Activated naive CD4-positive, alpha-beta T cell treated with anti-CD3 and anti-CD28 coated beads, Interleukin-2, amount 50 U/mL, for 24 hours (primary cell): ENCODE measurements around the gene AOX1.
"Not testable (repeated sequence)": the region's sequence is repeated elsewhere in the genome, so short reads cannot be mapped to it uniquely, and the experiment has no call there.

Experiments used
- H3K27ac Mint-ChIP-seq: one replicate; pipeline ENCODE4 v1.8.0; 2021; ENCODE audit warnings: mild to moderate bottlenecking, mixed read lengths
- H3K27me3 Mint-ChIP-seq: one replicate; pipeline ENCODE4 v1.8.0; 2021; ENCODE audit warnings: mixed read lengths
- H3K36me3 Mint-ChIP-seq: one replicate; pipeline ENCODE4 v1.8.0; 2021; ENCODE audit warnings: mixed read lengths
- H3K4me1 Mint-ChIP-seq: one replicate; pipeline ENCODE4 v1.8.0; 2021; ENCODE audit warnings: mixed read lengths
- H3K4me3 Mint-ChIP-seq: one replicate; pipeline ENCODE4 v1.8.0; 2021; ENCODE audit warnings: mild to moderate bottlenecking, mixed read lengths
- H3K9me3 Mint-ChIP-seq: one replicate; pipeline ENCODE4 v1.8.0; 2021; ENCODE audit warnings: mixed read lengths

Gene AOX1

DNA sequence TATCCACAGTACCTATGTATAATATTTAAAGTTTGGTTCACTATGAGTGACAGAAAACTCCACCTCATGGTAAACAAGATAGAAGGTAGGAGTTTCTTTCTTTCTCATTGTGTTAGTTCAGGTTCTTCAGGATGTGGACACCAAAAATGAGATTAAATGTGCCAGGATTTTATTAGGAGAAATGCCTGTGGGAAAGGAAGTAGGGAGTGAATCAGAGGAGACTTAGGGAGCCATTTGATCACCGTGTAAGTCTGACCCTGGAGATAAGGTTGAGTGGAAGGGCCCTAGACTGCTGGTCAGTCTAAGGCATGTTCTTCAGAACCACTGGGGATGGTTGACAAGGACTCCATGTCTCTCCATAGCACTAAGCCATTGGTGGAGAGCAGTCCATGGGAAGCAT lies 8.1 kb downstream of the AOX1 start:
- no peaks in the 10 kb centered on the region for H3K4me1 Mint-ChIP-seq
- H3K36me3 Mint-ChIP-seq: no peaks in the 10 kb centered on the region
- H3K27me3 Mint-ChIP-seq: peaks cover 15% of the 10 kb centered on the region
- no peak overlapping the region for H3K4me3 Mint-ChIP-seq
- no peak overlapping the region for H3K27ac Mint-ChIP-seq
- H3K9me3 Mint-ChIP-seq: peaks cover 7% of the 10 kb centered on the region

DNA sequence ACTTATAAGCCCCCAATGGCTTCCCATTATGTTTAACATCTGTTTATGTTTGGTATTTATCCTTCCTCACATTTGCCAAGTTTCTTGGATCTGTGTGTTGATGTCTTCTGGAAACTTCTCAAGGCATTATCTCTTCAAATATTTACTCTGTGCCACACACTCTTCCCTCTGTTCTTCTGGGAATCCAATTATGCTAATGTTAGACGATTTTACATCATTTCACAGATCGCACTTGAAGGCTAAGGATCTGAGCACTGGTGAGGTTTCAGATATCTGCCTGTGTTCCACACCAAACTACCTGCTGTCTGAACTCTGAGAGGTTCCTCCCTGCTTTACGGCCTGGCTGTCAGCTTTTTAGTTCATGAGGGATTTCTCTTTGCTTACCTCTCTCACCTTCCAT lies 10.1 kb downstream of the AOX1 start:
- Mint-ChIP-seq H3K36me3 (no peaks in the 10 kb centered on the region), H3K27me3 (peaks cover 13% of the 10 kb centered on the region), H3K27ac (no peak overlapping the region), H3K4me1 (no peaks in the 10 kb centered on the region), H3K9me3 (peaks cover 7% of the 10 kb centered on the region), H3K4me3 (no peak overlapping the region)

DNA sequence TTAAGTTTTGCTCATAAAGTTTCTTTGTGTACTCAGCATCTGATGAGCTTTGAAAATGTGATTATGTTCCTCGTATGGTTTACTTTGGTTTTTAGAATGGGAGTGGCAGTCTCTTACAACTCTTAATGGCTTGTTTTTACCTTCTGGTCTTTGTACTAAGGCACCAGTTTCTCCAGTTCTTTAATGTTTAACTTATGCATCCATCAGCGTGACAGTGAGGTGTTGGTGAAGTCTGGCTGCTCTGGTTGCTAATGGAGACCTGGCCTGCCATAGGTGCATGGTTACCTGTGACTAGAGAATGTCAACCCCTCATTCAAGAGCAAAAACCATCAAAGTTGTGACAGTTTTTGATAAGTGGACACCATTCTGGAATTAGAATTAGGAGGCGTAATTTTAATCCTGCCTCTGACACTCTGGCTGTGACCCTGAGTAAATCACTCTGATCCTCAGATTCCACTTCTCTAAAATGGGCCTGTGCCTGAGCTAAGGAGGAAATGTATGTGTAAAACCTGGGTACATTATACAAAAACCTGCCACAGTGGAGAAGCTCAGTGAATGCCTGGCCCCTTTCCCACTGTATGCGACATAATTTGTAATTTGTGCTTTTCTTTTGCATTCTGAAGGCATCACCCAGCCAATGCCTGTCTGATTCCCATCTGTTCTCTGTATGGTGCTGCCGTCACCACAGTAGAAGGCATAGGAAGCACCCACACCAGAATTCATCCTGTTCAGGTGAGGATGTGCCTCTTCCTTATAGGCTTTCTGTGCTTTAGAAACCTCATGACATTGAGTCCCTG lies 11.2 kb downstream of the AOX1 start:
- no peaks in the 10 kb centered on the region for H3K4me1 Mint-ChIP-seq
- no peak overlapping the region for H3K4me3 Mint-ChIP-seq
- no peaks in the 10 kb centered on the region for H3K36me3 Mint-ChIP-seq
- H3K27ac Mint-ChIP-seq: no peak overlapping the region
- peaks cover 7% of the 10 kb centered on the region for H3K27me3 Mint-ChIP-seq
- peaks cover 7% of the 10 kb centered on the region for H3K9me3 Mint-ChIP-seq

DNA sequence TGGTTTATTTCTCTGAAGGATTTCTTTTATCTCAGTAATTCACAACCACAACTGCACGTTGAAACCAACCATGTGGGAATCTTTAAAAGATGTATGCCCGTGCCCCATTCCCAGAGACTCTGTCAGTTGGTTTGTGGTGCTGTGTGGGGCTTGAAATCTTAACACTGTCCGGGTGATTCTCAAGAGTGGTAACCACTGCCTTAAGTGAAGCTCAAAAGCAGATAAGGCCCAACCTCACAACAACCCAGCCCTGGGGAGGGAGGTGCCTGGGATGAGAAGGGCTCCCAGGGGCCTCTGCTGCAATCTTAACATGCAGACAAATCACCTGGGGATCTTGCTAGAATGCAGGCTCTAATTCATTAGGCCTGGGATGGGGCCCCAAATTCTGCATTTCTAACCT lies 13.4 kb downstream of the AOX1 start:
- Mint-ChIP-seq H3K4me3 (no peak overlapping the region), H3K4me1 (no peaks in the 10 kb centered on the region), H3K27ac (no peak overlapping the region), H3K36me3 (no peaks in the 10 kb centered on the region), H3K27me3 (peaks cover 2% of the 10 kb centered on the region), H3K9me3 (peaks cover 7% of the 10 kb centered on the region)

DNA sequence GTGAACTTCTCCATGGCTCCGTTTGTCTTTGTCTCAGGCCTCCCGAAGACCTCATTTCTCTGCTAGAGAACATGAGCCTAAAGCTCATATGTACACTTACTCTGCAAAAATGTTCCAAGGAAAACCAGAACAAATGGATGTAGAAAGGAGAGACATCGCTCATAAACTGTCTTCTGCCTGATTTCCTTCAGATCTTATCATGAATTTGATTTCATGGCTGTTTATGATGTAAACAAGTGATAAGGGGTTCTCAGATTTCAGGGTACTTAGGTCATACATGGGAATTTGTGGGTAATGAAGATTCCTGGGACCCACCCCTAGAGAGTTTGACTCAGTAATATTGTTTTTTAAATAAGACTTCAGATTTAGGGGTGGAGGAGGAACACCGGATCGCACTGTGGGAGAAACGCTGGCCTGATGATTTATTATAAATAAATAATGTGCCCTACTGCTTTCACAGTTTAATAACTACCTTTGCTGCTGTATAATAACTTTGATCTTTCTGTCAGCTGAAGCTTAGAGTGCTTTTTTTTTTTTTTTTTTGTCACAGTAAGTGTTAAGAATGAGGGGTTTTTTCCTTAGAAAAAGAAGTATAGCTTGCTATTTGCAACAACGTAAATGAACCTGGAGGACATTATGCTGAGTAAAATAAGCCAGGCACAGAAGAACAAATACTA lies 14.9 kb downstream of the AOX1 start:
- H3K4me1 Mint-ChIP-seq: no peaks in the 10 kb centered on the region
- no peak overlapping the region for H3K27ac Mint-ChIP-seq
- peaks cover 2% of the 10 kb centered on the region for H3K27me3 Mint-ChIP-seq
- H3K4me3 Mint-ChIP-seq: no peak overlapping the region
- peaks cover 7% of the 10 kb centered on the region for H3K9me3 Mint-ChIP-seq
- no peaks in the 10 kb centered on the region for H3K36me3 Mint-ChIP-seq

DNA sequence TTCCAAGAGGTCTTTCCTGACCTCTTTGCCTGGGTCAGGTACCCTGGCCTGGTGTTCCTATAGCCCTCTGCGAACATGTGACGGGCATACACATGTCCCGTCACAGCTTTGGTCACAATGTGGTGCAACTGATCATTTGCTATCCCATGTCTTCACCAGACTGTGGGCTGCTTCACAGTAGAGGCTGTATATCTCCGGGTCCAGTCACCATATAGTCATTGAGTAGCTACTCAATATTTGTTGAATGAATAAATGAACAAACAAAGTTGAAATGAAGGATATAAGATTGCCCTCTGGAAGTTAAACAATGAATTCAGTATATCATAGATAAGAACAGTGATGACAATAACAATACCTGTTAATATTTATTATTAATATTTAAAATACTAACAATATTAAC lies 16.8 kb downstream of the AOX1 start:
- no peak overlapping the region for H3K4me3 Mint-ChIP-seq
- H3K9me3 Mint-ChIP-seq: no peaks in the 10 kb centered on the region
- peaks cover 2% of the 10 kb centered on the region for H3K27me3 Mint-ChIP-seq
- H3K4me1 Mint-ChIP-seq: no peaks in the 10 kb centered on the region
- no peak overlapping the region for H3K27ac Mint-ChIP-seq
- H3K36me3 Mint-ChIP-seq: no peaks in the 10 kb centered on the region

DNA sequence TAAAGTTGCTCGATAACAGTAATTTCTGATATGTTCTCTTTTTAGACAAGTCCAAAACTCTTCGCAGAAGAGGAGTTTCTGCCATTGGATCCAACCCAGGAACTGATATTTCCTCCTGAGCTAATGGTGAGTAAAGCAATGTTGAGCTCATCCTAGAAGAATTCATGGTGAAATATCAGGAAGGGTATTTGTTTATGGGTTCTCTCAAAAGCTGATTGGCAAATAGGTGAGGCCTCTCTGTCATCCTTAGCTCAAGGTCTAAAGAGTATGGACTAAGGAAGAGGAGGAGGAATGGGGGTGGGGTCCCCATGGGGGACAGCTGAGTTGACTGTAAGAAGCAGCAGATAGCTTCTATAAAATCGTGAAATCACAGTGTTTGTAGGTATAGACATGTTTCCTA lies 18.2 kb downstream of the AOX1 start:
- Mint-ChIP-seq H3K27me3 (no peaks in the 10 kb centered on the region), H3K4me3 (no peak overlapping the region), H3K4me1 (no peaks in the 10 kb centered on the region), H3K36me3 (no peaks in the 10 kb centered on the region), H3K27ac (no peak overlapping the region), H3K9me3 (no peaks in the 10 kb centered on the region)

DNA sequence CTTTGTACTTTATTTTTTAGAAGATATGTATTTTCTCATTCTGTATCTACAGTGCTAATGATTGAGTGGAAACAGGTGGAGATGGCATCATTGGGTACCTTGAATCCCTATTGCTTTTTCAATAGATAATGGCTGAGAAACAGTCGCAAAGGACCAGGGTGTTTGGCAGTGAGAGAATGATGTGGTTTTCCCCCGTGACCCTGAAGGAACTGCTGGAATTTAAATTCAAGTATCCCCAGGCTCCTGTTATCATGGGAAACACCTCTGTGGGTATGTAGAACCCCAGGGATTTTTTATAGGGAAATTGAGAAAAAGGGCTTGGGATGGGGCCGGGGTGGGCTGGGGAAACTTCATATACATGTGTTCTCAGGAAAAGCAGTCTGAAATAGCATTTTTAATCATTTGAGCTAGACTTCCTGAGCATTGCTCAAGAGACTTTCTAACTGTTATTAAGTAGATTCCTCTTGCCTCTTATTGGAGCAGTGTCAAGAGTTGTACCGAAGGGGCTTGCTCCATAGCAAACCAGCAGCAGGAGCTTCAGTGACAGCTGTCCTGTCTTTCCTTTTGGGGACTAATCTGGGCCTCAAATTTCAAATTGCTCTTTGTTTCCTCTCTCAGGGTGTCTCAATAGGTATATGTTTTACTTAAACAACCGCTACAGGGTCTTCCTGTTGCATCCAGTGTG lies 18.9 kb downstream of the AOX1 start:
- Mint-ChIP-seq H3K27ac (no peak overlapping the region), H3K9me3 (no peaks in the 10 kb centered on the region), H3K27me3 (no peaks in the 10 kb centered on the region), H3K36me3 (no peaks in the 10 kb centered on the region), H3K4me1 (no peaks in the 10 kb centered on the region), H3K4me3 (no peak overlapping the region)

DNA sequence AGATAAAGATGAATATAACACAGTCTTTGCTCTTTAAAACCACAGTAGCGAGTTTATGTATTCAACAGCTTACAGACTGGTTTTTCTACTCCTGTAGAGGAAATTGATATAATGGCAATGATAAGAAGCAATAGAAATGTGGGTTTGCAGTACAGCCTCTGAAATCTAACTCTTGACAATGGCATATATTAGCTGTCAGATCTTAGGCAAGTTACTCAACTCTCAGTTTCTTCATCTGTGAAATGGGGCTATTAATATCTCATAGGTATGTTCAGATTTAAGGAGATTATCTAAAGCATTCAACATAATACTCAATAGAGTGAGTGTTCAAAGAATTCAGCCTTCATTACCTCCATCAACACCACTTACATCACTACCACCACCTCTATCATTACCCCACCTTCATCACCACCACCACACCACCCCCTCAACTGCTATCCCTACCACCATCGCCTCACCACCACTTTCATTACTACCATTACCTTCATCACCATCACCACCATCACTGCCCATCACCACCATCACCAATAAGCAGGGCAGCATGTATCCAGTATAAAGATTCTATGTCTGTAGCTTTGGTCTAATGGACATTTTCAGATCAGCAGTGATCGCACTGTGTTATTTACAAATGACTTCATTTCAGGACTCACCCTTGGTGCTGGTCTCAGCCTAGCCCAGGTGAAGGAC lies 22.7 kb downstream of the AOX1 start:
- no peak overlapping the region for H3K27ac Mint-ChIP-seq
- H3K36me3 Mint-ChIP-seq: no peaks in the 10 kb centered on the region
- no peaks in the 10 kb centered on the region for H3K9me3 Mint-ChIP-seq
- no peak overlapping the region for H3K4me3 Mint-ChIP-seq
- no peaks in the 10 kb centered on the region for H3K27me3 Mint-ChIP-seq
- H3K4me1 Mint-ChIP-seq: no peaks in the 10 kb centered on the region

DNA sequence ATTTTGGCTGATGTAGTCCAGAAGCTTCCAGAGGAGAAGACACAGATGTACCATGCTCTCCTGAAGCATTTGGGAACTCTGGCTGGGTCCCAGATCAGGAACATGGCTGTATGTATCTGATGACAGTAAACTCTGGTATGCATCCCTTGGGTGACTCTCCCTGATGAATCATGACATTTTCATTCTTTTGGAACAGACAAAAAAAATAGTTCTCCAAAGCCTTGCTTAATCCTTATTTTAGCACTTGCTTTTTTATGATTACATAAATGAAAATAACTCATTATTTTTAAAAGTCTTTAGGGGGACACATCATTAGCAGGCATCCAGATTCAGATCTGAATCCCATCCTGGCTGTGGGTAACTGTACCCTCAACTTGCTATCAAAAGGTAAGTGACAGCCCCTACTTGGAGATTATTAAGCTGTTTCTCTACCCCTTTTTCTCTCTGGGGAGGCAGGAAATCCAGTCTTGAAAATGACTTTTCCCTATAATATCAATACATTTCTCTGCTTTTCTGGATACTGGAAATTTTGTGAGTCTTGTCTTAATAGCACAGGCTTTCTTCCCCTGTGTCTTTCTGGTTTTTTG lies 23.3 kb downstream of the AOX1 start:
- Mint-ChIP-seq H3K4me3 (no peak overlapping the region), H3K27me3 (peaks cover 2% of the 10 kb centered on the region), H3K36me3 (no peaks in the 10 kb centered on the region), H3K4me1 (no peaks in the 10 kb centered on the region), H3K27ac (no peak overlapping the region), H3K9me3 (no peaks in the 10 kb centered on the region)

DNA sequence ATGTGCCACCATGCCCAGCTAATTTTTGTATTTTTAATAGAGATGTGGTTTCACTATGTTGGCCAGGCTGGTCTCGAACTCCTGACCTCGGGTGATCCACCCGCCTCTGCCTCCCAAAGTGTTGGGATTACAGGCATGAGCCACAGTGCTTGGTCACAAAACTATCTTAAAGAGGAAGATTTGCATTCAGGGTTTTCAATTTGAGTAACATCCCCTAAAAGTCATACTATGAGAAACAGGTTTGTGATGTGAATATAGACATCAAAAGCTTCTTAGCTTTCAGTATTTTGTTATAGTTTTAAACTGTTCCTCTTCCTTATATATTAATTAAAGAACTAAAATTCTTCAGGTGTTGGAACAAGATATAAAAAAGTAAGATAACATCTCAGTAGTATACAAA lies 24.4 kb downstream of the AOX1 start:
- H3K4me1 Mint-ChIP-seq, H3K4me3 Mint-ChIP-seq, H3K9me3 Mint-ChIP-seq, H3K27me3 Mint-ChIP-seq, H3K36me3 Mint-ChIP-seq, H3K27ac Mint-ChIP-seq: not testable (repeated sequence)

DNA sequence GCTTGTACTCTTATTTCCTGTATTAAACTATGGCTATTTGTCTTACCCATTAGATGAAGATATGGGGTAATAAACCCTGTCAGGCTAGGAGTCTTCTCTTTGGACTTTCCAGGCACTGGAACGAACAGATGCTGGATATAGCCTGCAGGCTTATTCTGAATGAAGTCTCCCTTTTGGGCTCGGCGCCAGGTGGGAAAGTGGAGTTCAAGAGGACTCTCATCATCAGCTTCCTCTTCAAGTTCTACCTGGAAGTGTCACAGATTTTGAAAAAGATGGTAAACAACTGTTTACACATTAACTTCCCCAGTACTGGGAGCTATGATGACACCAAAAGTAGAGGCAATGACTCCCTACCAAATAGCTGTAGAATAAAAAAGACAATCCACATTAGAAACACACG lies 27.9 kb downstream of the AOX1 start:
- H3K4me3 Mint-ChIP-seq: no peak overlapping the region
- no peaks in the 10 kb centered on the region for H3K36me3 Mint-ChIP-seq
- peaks cover 3% of the 10 kb centered on the region for H3K27me3 Mint-ChIP-seq
- H3K27ac Mint-ChIP-seq: no peak overlapping the region
- H3K4me1 Mint-ChIP-seq: peaks cover 3% of the 10 kb centered on the region
- H3K9me3 Mint-ChIP-seq: no peaks in the 10 kb centered on the region

DNA sequence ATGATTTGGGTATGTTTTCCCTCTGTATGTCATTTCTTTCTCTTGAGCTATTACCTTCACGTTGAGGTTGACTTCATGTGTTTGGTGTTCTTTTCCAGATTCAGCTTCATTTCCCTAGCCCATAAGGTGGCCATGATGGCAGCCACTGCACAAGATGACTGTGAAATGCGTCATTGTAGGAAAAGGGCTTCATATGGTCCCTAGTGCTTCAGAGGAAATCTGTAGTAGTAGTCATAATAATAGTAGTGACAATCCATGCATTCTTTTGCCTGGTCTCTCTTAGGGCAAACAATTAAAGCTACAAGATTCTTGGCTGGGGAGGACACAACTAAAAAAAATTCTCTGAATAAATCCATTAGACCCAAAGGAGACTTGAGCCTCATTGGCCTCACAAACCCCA lies 28.4 kb downstream of the AOX1 start:
- H3K36me3 Mint-ChIP-seq: no peaks in the 10 kb centered on the region
- H3K27me3 Mint-ChIP-seq: peaks cover 3% of the 10 kb centered on the region
- H3K9me3 Mint-ChIP-seq: no peaks in the 10 kb centered on the region
- H3K27ac Mint-ChIP-seq: no peak overlapping the region
- H3K4me3 Mint-ChIP-seq: no peak overlapping the region
- H3K4me1 Mint-ChIP-seq: peaks cover 3% of the 10 kb centered on the region

DNA sequence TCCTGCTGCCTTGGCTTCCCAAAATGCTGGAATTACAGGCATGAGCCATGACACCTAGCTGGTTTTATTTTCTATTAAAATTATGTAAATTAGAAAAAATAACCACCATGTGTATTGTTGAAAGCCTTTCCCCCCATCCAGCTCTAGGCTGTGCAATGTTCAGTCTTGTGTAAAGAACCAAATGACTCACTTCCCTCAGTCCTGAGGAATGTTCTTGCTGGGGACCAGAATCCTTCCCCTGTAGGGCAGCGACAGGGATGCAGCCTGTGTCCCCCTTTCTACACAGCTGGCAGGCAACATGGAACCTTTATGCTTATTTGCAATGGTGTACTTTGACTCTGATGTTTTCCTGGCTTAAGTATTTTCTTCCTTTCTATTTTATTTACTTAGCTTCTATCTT lies 29.4 kb downstream of the AOX1 start:
- H3K4me1 Mint-ChIP-seq: peaks cover 3% of the 10 kb centered on the region
- H3K27ac Mint-ChIP-seq: no peak overlapping the region
- H3K4me3 Mint-ChIP-seq: no peak overlapping the region
- H3K27me3 Mint-ChIP-seq: peaks cover 3% of the 10 kb centered on the region
- H3K9me3 Mint-ChIP-seq: no peaks in the 10 kb centered on the region
- no peaks in the 10 kb centered on the region for H3K36me3 Mint-ChIP-seq

DNA sequence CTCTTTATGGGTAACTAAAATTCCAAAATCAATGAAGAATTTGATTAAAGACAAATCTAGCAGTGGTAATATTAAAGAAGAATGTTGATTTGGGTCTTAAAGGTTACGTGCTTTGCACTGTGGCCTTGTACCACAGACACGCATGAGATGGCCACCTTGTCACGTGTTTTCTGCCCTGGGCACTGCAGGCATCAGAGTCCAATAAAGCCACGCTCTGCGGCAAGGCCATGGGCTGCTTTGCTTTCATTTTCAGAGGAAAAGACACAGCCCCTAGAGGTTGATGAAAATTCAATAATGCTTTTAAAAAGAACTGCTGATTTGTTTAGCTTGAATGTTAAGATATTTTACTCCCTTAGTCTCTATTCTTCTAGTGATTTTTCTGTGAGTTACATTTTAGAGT lies 30.4 kb downstream of the AOX1 start:
- Mint-ChIP-seq H3K4me3 (no peak overlapping the region), H3K9me3 (no peaks in the 10 kb centered on the region), H3K27ac (no peak overlapping the region), H3K27me3 (peaks cover 3% of the 10 kb centered on the region), H3K36me3 (no peaks in the 10 kb centered on the region), H3K4me1 (peaks cover 3% of the 10 kb centered on the region)
